SJCRH30 (cell line): ENCODE measurements around the gene MCM10. TPM values are rescaled to one million over a fixed set of nuclear protein-coding genes. Genes with fewer than 3 reads are reported as not detected.

Experiments
- DNase-seq, 2 experiments: peaks; one replicate each; pipeline ENCODE4 v3.0.0-alpha.2; 2015 to 2020
- H3K27ac ChIP-seq: fragments of 250-450 bp; sonication (Bioruptor Pico); 2 replicates; pipeline ENCODE4 v1.5.1; 2020; ENCODE audit warnings: mild to moderate bottlenecking, moderate library complexity
- H3K27me3 ChIP-seq: fragments of 250-450 bp; sonication (Bioruptor Pico); 2 replicates; pipeline ENCODE4 v1.5.1; 2020; ENCODE audit warnings: mild to moderate bottlenecking, moderate library complexity
- H3K36me3 ChIP-seq: fragments of 250-450 bp; sonication (Bioruptor Pico); 2 replicates; pipeline ENCODE4 v1.5.1; 2020; ENCODE audit warnings: mild to moderate bottlenecking, moderate library complexity
- H3K4me1 ChIP-seq: fragments of 250-450 bp; sonication (Bioruptor Pico); 2 replicates; pipeline ENCODE4 v1.5.1; 2020; ENCODE audit warnings: mild to moderate bottlenecking, moderate library complexity
- H3K4me3 ChIP-seq: fragments of 250-450 bp; sonication (Bioruptor Pico); 2 replicates; pipeline ENCODE4 v1.5.1; 2020; ENCODE audit warnings: mild to moderate bottlenecking, moderate library complexity
- H3K9me3 ChIP-seq: fragments of 250-450 bp; sonication (Bioruptor Pico); replicated peaks from 2 replicates; pipeline ENCODE4 v1.5.1; 2020; ENCODE audit warnings: mild to moderate bottlenecking, moderate library complexity
- total RNA-seq: library from RNA; depleted of rRNA; stranded (reverse); fragments of >200 nt; shearing (Covaris generic); gene quantifications from 2 replicates; pipeline ENCODE4 v1.2.3, GENCODE V29; 2014; rRNA removed

MCM10 gene
- total RNA-seq, 1 experiment from 2014 or later = 53.1 TPM

GRCh38 chr10:13247246-13247645 lies 85.9 kb downstream of the MCM10 start:
- no peak for DNase-seq
- Histone ChIP-seq H3K4me1 (no peaks in the 10 kb centered on the region), H3K27me3 (no peaks in the 10 kb centered on the region), H3K9me3 (no peaks in the 10 kb centered on the region), H3K27ac (no peak overlapping the region), H3K36me3 (no peaks in the 10 kb centered on the region), H3K4me3 (no peak overlapping the region)

GRCh38 chr10:13247784-13248183 lies 86.4 kb downstream of the MCM10 start:
- Histone ChIP-seq H3K4me1 (no peaks in the 10 kb centered on the region), H3K4me3 (no peak overlapping the region), H3K27ac (no peak overlapping the region), H3K27me3 (no peaks in the 10 kb centered on the region), H3K9me3 (no peaks in the 10 kb centered on the region), H3K36me3 (no peaks in the 10 kb centered on the region)
- DNase-seq = no peak

- no peaks in the 10 kb centered on the region for H3K4me1 ChIP-seq
- H3K36me3 ChIP-seq = no peaks in the 10 kb centered on the region
- 0 out of 2 replicates have a peak, but pooled peaks cover 6% of the 10 kb centered on the region for H3K27me3 ChIP-seq
- H3K27ac ChIP-seq = no peak overlapping the region
- no peak overlapping the region for H3K4me3 ChIP-seq
- DNase-seq = no peak
- H3K9me3 ChIP-seq = no peaks in the 10 kb centered on the region
These were observed 92.4 kb downstream of the MCM10 start for GRCh38 chr10:13253726-13254125.

- no peak overlapping the region for H3K4me3 ChIP-seq
- H3K36me3 ChIP-seq = no peaks in the 10 kb centered on the region
- no peak for DNase-seq
- H3K27me3 ChIP-seq = 0 out of 2 replicates have a peak, but pooled peaks cover 6% of the 10 kb centered on the region
- no peaks in the 10 kb centered on the region for H3K4me1 ChIP-seq
- no peaks in the 10 kb centered on the region for H3K9me3 ChIP-seq
- no peak overlapping the region for H3K27ac ChIP-seq
These were observed 95.3 kb downstream of the MCM10 start for GRCh38 chr10:13256627-13257026.

- Histone ChIP-seq H3K9me3 (no peaks in the 10 kb centered on the region), H3K4me1 (no peaks in the 10 kb centered on the region), H3K4me3 (no peak overlapping the region), H3K27me3 (0 out of 2 replicates have a peak, but pooled peaks cover 6% of the 10 kb centered on the region), H3K36me3 (no peaks in the 10 kb centered on the region), H3K27ac (no peak overlapping the region)
- DNase-seq = no peak
These were observed 96.3 kb downstream of the MCM10 start for GRCh38 chr10:13257621-13258140.

Other genes with a start within 250 kb of the MCM10 start
- 106 and 112 TPM in 2 replicates for gene CCDC3, start 159.8 kb upstream of the MCM10 start, total RNA-seq
- gene OPTN, start 61.4 kb upstream of the MCM10 start, total RNA-seq = 3.6 and 4.0 TPM in 2 replicates
- not detected in 2 replicates for gene UCMA, start 72.8 kb downstream of the MCM10 start, total RNA-seq
- gene PHYH, start 138.5 kb downstream of the MCM10 start, total RNA-seq = 12.8 and 14.1 TPM in 2 replicates
- 106 and 109 TPM in 2 replicates for gene SEPHS1, start 186.7 kb downstream of the MCM10 start, total RNA-seq